Neural crest cell (in vitro differentiated cells): Measurements from ENCODE around the gene ADCY2. TPM values are rescaled to one million over a fixed set of nuclear protein-coding genes. Genes with fewer than 3 reads are reported as not detected.

Source experiments
- DNase-seq: peaks from one replicate; pipeline ENCODE4 v3.0.0; 2021; ENCODE audit warnings: low read depth, mixed read lengths, low spot score
- H3K27ac Mint-ChIP-seq: one replicate; pipeline ENCODE4 v1.8.0; 2021; ENCODE audit warnings: mild to moderate bottlenecking, mixed read lengths; ENCODE audit not compliant: unreplicated experiment
- H3K27me3 Mint-ChIP-seq: 2 replicates; pipeline ENCODE4 v1.8.0; 2021; ENCODE audit warnings: low read depth, mild to moderate bottlenecking, mixed read lengths
- H3K36me3 Mint-ChIP-seq: 2 replicates; pipeline ENCODE4 v1.8.0; 2021; ENCODE audit warnings: low read depth, mild to moderate bottlenecking, mixed read lengths
- H3K4me1 Mint-ChIP-seq: 2 replicates; pipeline ENCODE4 v1.8.0; 2021; ENCODE audit warnings: mixed read lengths
- H3K4me3 Mint-ChIP-seq: one replicate; pipeline ENCODE4 v1.8.0; 2021; ENCODE audit warnings: mild to moderate bottlenecking, mixed read lengths
- H3K9me3 Mint-ChIP-seq: 2 replicates; pipeline ENCODE4 v1.8.0; 2021; ENCODE audit warnings: mixed read lengths
- total RNA-seq: library from RNA; stranded (reverse); gene quantifications from 2 replicates; pipeline ENCODE4 v1.2.1, GENCODE V29; 2021
- TF ChIP-seq, protein P1 (sequence below): fragments of 200-600 bp; sonication (generic); conservative IDR thresholded peaks from 2 replicates; pipeline ENCODE4 v1.5.0; 2021; ENCODE audit warnings: antibody characterized with exemption, mild to moderate bottlenecking

ADCY2 gene
- total RNA-seq, 1 donor from 2014 or later: 3.5 TPM

DNA sequence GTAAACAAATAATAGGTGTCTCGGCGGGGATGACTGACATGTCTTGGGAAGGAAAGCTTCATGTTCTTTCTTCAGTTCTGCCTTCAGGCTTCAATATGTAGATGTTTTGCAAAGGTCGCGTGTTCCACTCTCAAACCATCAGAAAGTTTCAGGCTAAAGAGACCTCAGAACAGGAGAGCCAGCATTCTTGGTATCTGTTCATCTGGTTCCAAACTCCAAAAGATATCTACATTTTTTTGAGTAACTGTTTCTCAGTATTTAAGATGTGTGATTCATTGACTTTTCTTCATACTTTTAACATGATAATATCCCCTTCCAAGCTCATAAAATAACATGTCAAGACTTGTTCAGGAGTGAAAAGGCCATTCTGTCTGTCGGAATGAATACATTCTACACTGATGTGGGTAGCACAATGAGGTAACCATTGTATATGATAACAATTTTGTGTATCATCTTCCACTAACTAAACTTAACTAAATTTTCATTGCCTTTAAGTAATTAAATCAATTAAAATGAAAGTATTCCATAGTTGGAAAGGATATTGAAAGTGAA is 271.4 kb downstream of the ADCY2 start:
- DNase-seq: no peak
- TF ChIP-seq, protein P1, sequence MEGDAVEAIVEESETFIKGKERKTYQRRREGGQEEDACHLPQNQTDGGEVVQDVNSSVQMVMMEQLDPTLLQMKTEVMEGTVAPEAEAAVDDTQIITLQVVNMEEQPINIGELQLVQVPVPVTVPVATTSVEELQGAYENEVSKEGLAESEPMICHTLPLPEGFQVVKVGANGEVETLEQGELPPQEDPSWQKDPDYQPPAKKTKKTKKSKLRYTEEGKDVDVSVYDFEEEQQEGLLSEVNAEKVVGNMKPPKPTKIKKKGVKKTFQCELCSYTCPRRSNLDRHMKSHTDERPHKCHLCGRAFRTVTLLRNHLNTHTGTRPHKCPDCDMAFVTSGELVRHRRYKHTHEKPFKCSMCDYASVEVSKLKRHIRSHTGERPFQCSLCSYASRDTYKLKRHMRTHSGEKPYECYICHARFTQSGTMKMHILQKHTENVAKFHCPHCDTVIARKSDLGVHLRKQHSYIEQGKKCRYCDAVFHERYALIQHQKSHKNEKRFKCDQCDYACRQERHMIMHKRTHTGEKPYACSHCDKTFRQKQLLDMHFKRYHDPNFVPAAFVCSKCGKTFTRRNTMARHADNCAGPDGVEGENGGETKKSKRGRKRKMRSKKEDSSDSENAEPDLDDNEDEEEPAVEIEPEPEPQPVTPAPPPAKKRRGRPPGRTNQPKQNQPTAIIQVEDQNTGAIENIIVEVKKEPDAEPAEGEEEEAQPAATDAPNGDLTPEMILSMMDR: no peak

DNA sequence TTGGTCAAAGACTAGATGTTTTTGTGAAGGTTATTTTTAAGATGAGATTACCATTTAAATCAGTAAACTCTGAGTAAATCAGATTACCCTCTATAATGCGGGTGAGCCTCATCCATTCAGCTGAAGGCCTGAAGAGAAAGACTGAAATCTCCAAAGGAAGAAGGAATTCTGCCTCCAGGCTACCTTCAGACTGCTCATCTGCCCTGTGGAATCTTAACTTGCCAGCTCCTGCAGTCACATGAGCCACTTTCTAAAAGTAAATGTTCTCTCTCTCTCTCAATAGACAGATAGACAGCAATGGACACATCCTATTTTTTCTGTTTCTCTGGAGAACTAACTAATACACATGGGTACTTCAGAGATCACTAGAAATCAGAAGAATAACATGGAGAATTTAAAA is 272.2 kb downstream of the ADCY2 start:
- peaks cover 8% of the 10 kb centered on the region for H3K4me1 Mint-ChIP-seq

More for the DNA sequence above, 271.4 kb downstream of the ADCY2 start:
- Mint-ChIP-seq H3K27ac (no peak overlapping the region), H3K4me3 (no peak overlapping the region), H3K27me3 (no peaks in the 10 kb centered on the region), H3K4me1 (peaks cover 8% of the 10 kb centered on the region), H3K9me3 (peaks cover 2% of the 10 kb centered on the region), H3K36me3 (peaks cover 4% of the 10 kb centered on the region)

DNA sequence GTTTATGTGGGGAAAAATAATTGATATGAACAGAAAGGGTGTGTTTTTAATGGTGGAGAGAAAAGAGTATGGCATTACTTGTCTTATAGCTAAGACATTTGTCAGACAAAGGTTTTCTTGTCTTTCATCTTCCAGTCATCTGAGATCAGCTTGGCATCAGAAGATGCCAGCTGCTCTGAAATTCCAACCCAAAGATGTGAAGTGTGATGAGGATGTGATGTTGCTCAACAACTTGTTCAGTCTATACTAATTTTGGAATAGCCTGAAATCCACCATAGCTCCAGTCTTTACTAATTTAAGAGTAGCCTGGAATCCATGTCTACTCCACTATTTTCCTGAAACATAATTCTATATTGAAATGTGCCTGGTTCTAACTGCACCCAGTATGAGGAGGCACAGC is 272.7 kb downstream of the ADCY2 start:
- no peak for DNase-seq
- Mint-ChIP-seq H3K9me3 (peaks cover 2% of the 10 kb centered on the region), H3K36me3 (peaks cover 4% of the 10 kb centered on the region), H3K4me3 (no peak overlapping the region), H3K27me3 (no peaks in the 10 kb centered on the region), H3K4me1 (peaks cover 8% of the 10 kb centered on the region), H3K27ac (no peak overlapping the region)
- TF ChIP-seq, protein P1: no peak

More for the DNA sequence above, 272.2 kb downstream of the ADCY2 start:
- Mint-ChIP-seq H3K9me3 (peaks cover 2% of the 10 kb centered on the region), H3K4me3 (no peak overlapping the region), H3K36me3 (peaks cover 4% of the 10 kb centered on the region), H3K27ac (no peak overlapping the region), H3K27me3 (no peaks in the 10 kb centered on the region)
- DNase-seq: no peak
- TF ChIP-seq, protein P1: no peak

DNA sequence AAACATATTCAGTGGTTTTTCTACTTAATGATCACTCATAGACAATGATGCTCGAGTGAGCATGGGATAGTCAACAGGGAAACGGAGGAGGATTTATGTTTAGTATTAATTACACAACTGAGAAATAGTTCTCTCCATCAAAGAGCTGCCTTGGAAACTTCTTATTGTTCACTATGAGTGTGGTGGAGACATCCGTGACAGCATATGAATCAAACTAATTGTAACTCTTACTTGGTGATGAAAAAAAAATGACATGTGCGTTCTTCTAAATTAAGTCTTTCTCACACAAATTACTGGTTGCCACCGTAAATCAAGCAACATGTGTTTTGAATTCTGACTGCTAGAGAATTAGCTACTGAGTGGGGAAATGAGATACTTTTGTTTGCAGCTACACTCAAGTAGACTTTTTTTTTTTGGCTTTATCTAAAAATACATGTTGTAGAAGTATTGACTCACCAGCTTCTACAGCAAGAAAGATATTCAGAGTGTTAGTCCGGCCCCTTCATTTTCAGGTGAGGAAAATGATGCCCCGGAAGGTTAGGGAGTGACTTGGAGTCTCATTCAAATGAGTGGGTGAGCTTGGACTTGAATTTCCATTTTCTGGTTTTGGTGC is 275.5 kb downstream of the ADCY2 start:
- Mint-ChIP-seq H3K9me3 (peaks cover 2% of the 10 kb centered on the region), H3K27me3 (no peaks in the 10 kb centered on the region), H3K4me3 (no peak overlapping the region), H3K36me3 (peaks cover 4% of the 10 kb centered on the region), H3K27ac (no peak overlapping the region), H3K4me1 (peaks cover 8% of the 10 kb centered on the region)
- TF ChIP-seq, protein P1: no peak
- DNase-seq: no peak

DNA sequence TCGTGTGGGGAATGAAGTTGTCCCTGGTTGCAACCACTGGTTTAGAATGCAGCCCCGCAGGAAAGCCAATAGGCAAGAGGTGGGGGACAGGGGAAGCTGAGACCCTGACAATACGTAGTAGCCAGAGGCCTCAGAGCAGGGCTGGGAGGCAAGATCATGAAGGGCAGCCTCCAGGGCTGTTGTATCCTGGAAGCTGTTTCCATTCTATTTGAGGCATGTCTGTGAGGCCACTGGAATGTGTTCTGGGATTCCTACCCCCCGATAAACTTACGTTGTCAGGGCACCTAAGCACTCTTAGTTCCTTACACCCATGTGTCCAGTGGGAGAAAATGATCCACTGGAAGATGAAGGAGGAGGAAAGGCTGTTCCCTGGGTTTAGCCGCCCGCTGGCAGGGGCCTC is 277.7 kb downstream of the ADCY2 start:
- no peak overlapping the region for H3K27ac Mint-ChIP-seq
- peaks cover 2% of the 10 kb centered on the region for H3K9me3 Mint-ChIP-seq
- TF ChIP-seq, protein P1: no peak

More for the DNA sequence above, 277.7 kb downstream of the ADCY2 start:
- Mint-ChIP-seq H3K27me3 (no peaks in the 10 kb centered on the region), H3K36me3 (peaks cover 4% of the 10 kb centered on the region), H3K4me1 (peaks cover 8% of the 10 kb centered on the region), H3K4me3 (no peak overlapping the region)
- DNase-seq: no peak
